ENCODE data around the gene SH3PXD2A. TPM values are rescaled to one million over a fixed set of nuclear protein-coding genes. Genes with fewer than 3 reads are reported as not detected.

Gene SH3PXD2A
- total and polyA plus RNA-seq, 9 of the 15 experiments (the other 6 are each of a cell fraction or from before 2014, with no cell fraction given), result 0.41 to 9.3 (median 2.5) TPM

DNA sequence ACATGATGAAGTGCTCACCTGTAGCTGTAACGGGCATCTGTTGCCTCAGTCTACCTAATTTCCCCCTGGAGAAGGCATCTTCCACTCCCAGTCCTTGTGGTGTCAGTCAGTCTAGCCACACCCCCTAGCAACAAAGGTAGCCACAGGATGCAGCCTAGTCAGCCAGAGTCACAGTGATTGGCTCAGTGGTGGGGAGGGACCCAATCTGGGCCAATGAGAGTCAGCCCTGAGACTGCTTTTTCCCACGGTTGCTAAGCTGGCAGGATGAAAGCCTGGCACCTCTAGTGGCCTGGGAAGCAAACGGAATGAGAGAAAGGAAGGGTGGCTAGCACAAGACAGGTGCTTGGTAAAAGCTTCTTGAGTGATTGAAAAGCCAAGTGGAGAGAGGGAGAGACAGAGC lies 118.6 kb downstream of the SH3PXD2A start (continued):
- TF ChIP-seq, protein P1, sequence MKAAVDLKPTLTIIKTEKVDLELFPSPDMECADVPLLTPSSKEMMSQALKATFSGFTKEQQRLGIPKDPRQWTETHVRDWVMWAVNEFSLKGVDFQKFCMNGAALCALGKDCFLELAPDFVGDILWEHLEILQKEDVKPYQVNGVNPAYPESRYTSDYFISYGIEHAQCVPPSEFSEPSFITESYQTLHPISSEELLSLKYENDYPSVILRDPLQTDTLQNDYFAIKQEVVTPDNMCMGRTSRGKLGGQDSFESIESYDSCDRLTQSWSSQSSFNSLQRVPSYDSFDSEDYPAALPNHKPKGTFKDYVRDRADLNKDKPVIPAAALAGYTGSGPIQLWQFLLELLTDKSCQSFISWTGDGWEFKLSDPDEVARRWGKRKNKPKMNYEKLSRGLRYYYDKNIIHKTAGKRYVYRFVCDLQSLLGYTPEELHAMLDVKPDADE (conservative IDR thresholded peaks at IDR 0.05; ENCODE audit: control insufficient read depth, low read depth, low read length), result no peak
- TF ChIP-seq KLF13 (tag; IDR thresholded peaks at IDR 0.05; ENCODE audit: borderline replicate concordance, low read depth), result no peak
- TF ChIP-seq, protein P2, sequence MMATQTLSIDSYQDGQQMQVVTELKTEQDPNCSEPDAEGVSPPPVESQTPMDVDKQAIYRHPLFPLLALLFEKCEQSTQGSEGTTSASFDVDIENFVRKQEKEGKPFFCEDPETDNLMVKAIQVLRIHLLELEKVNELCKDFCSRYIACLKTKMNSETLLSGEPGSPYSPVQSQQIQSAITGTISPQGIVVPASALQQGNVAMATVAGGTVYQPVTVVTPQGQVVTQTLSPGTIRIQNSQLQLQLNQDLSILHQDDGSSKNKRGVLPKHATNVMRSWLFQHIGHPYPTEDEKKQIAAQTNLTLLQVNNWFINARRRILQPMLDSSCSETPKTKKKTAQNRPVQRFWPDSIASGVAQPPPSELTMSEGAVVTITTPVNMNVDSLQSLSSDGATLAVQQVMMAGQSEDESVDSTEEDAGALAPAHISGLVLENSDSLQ (IDR thresholded peaks at IDR 0.05), result peak; percentile 67
- TF ChIP-seq FOSL1 (tag; conservative IDR thresholded peaks at IDR 0.05), result no peak
- TF ChIP-seq ILK (tag; IDR thresholded peaks at IDR 0.05; ENCODE audit: borderline replicate concordance, low read depth), result no peak
- TF ChIP-seq C11orf30 (IDR thresholded peaks at IDR 0.05; ENCODE audit: low read depth), result no peak
- TF ChIP-seq RFX5 (IDR thresholded peaks at IDR 0.05; ENCODE audit: low read depth, low read length), result peak; percentile 40; the same call in 1 of the 2 replicates
- TF ChIP-seq NFYB (IDR thresholded peaks at IDR 0.05; ENCODE audit: extremely low read depth, insufficient read length), result peak; percentile 54
- TF ChIP-seq TRIM28 (IDR thresholded peaks at IDR 0.05), result no peak
- peak; percentile 7 for TF ChIP-seq FOS (IDR thresholded peaks at IDR 0.05; ENCODE audit: extremely low read depth, insufficient read length)

Measured in K562 (cell line).